Neural cell (in vitro differentiated cells): ENCODE results near the gene GAA. TPM values are rescaled to one million over a fixed set of nuclear protein-coding genes. Genes with fewer than 3 reads are reported as not detected.

ENCODE experiments used
- H2AFZ ChIP-seq: fragments of 200-600, 300-800 bp; sonication (generic), shearing (Covaris generic); 2 replicates; pipeline ENCODE4 v1.6.0; 2014; ENCODE audit warnings: low read depth, mild to moderate bottlenecking, antibody characterized with exemption, low read length, moderate library complexity
- H3F3A ChIP-seq: fragments of 200-600 bp; shearing (Covaris generic); 2 replicates; pipeline ENCODE4 v1.6.1; 2016; ENCODE audit warnings: mild to moderate bottlenecking, moderate library complexity, mixed read lengths, antibody characterized with exemption, low read length; ENCODE audit not compliant: insufficient read depth, poor library complexity, severe bottlenecking
- H3K27ac ChIP-seq: fragments of 200-600, 300-800 bp; sonication (generic), shearing (Covaris generic); 2 replicates; pipeline ENCODE4 v1.5.1; 2014; ENCODE audit warnings: mild to moderate bottlenecking, low read length, moderate library complexity
- H3K27me3 ChIP-seq: fragments of 300-800, 200-600 bp; sonication (generic), shearing (Covaris generic); 2 replicates; pipeline ENCODE4 v1.6.0; 2014; ENCODE audit warnings: mild to moderate bottlenecking, low read depth, low read length, moderate library complexity; ENCODE audit not compliant: insufficient read depth
- H3K36me3 ChIP-seq: fragments of 300-800, 200-600 bp; sonication (generic), shearing (Covaris generic); 2 replicates; pipeline ENCODE4 v1.5.1; 2014; ENCODE audit warnings: mild to moderate bottlenecking, antibody characterized with exemption, low read length, moderate library complexity; ENCODE audit not compliant: insufficient read depth
- H3K4me2 ChIP-seq: fragments of 300-800, 200-600 bp; sonication (generic), shearing (Covaris generic); 2 replicates; pipeline ENCODE4 v1.6.0; 2014; ENCODE audit warnings: mild to moderate bottlenecking, low read length
- H3K4me3 ChIP-seq: fragments of 300-800, 200-600 bp; sonication (generic), shearing (Covaris generic); 2 replicates; pipeline ENCODE4 v1.5.1; 2014; ENCODE audit warnings: mild to moderate bottlenecking, low read length, moderate library complexity
- H3K79me2 ChIP-seq: fragments of 200-600 bp; shearing (Covaris generic); replicated peaks from 2 replicates; pipeline ENCODE4 v1.6.0; 2014; ENCODE audit warnings: mild to moderate bottlenecking, low read length, moderate library complexity; ENCODE audit not compliant: insufficient read depth
- H3K9ac ChIP-seq: fragments of 300-800, 200-600 bp; sonication (generic), shearing (Covaris generic); 2 replicates; pipeline ENCODE4 v1.6.1; 2016; ENCODE audit warnings: mild to moderate bottlenecking, low read length, mixed read lengths
- H3K9me2 ChIP-seq: fragments of 200-600 bp; shearing (Covaris generic); 2 replicates; pipeline ENCODE4 v1.6.1; 2016; ENCODE audit warnings: mild to moderate bottlenecking, low read length, mixed read lengths; ENCODE audit not compliant: insufficient read depth
- H3K9me3 ChIP-seq: fragments of 200-600, 300-800 bp; sonication (generic), shearing (Covaris generic); 2 replicates; pipeline ENCODE4 v1.6.1; 2016; ENCODE audit warnings: mild to moderate bottlenecking, mixed run types, low read length, moderate library complexity, mixed read lengths
- H4K20me1 ChIP-seq: fragments of 200-600 bp; shearing (Covaris generic); 2 replicates; pipeline ENCODE4 v1.6.1; 2016; ENCODE audit warnings: mild to moderate bottlenecking, mixed run types; ENCODE audit not compliant: insufficient read depth
- CTCF ChIP-seq: fragments of 450-650 bp; IDR thresholded peaks from 2 replicates; pipeline ENCODE4 v1.5.1; 2014; ENCODE audit warnings: antibody characterized with exemption, mild to moderate bottlenecking, moderate library complexity; ENCODE audit not compliant: poor library complexity, severe bottlenecking
- EP300 ChIP-seq: fragments of 450-650 bp; conservative IDR thresholded peaks from 2 replicates; pipeline ENCODE4 v1.6.1; 2014; ENCODE audit warnings: antibody characterized with exemption, mild to moderate bottlenecking, moderate library complexity; ENCODE audit not compliant: poor library complexity, severe bottlenecking
- EZH2 ChIP-seq: fragments of 200-600, 300-800 bp; shearing (Covaris generic), sonication (generic); IDR thresholded peaks from 2 replicates; pipeline ENCODE4 v1.6.1; 2014; ENCODE audit warnings: antibody characterized with exemption, low read length, borderline replicate concordance, mild to moderate bottlenecking; ENCODE audit not compliant: insufficient read depth, poor library complexity, severe bottlenecking
- MXI1 ChIP-seq: fragments of 450-650 bp; conservative IDR thresholded peaks from 2 replicates; pipeline ENCODE4 v1.6.1; 2014; ENCODE audit warnings: antibody characterized with exemption, mild to moderate bottlenecking; ENCODE audit not compliant: poor library complexity, severe bottlenecking
- POLR2AphosphoS5 ChIP-seq: IDR thresholded peaks from 2 replicates; pipeline ENCODE4 v1.6.1; 2012
- RAD21 ChIP-seq: fragments of 450-650 bp; conservative IDR thresholded peaks from 2 replicates; pipeline ENCODE4 v1.6.1; 2014; ENCODE audit warnings: antibody characterized with exemption, mild to moderate bottlenecking, moderate library complexity
- REST ChIP-seq: IDR thresholded peaks from 2 replicates; pipeline ENCODE4 v1.6.1; 2012; ENCODE audit warnings: borderline replicate concordance
- SMC3 ChIP-seq: fragments of 450-650 bp; conservative IDR thresholded peaks from 2 replicates; pipeline ENCODE4 v1.6.1; 2014; ENCODE audit warnings: antibody characterized with exemption, mild to moderate bottlenecking, moderate library complexity; ENCODE audit not compliant: poor library complexity
- TAF1 ChIP-seq: IDR thresholded peaks from 2 replicates; pipeline ENCODE4 v1.6.1; 2012; ENCODE audit warnings: low read depth
- polyA plus RNA-seq: library from polyadenylated mRNA; depleted of rRNA; stranded (reverse); fragments of >200 nt; gene quantifications from 2 replicates; pipeline ENCODE4 v1.2.3, GENCODE V29; 2014

GAA gene
- polyA plus RNA-seq, 1 donor from 2014 or later: 58.9 TPM

- no peak for TF ChIP-seq EZH2
- TF ChIP-seq SMC3: no peak
These were observed 37.4 kb upstream of the GAA start (continued) for GRCh38 chr17:80063830-80064585.

- Histone ChIP-seq H3K79me2 (no peaks in the 10 kb centered on the region), H3K27ac (no peak overlapping the region), H4K20me1 (no peaks in the 10 kb centered on the region), H3K4me2 (no peak overlapping the region), H3F3A (no peaks in the 10 kb centered on the region), H3K27me3 (no peaks in the 10 kb centered on the region), H3K9me3 (no peaks in the 10 kb centered on the region), H3K36me3 (no peaks in the 10 kb centered on the region), H3K4me3 (no peak overlapping the region), H3K9ac (no peak overlapping the region), H3K9me2 (no peaks in the 10 kb centered on the region), H2AFZ (no peak overlapping the region)
- no peak for TF ChIP-seq SMC3
- no peak for TF ChIP-seq MXI1
These were observed 36.7 kb upstream of the GAA start for GRCh38 chr17:80064696-80065095.

GRCh38 chr17:80065478-80066170, 35.8 kb upstream of the GAA start:
- Histone ChIP-seq H3K9me2 (no peaks in the 10 kb centered on the region), H3K27me3 (no peaks in the 10 kb centered on the region), H3K27ac (no peak overlapping the region), H4K20me1 (no peaks in the 10 kb centered on the region), H3F3A (no peaks in the 10 kb centered on the region), H3K4me3 (no peak overlapping the region), H3K79me2 (no peaks in the 10 kb centered on the region), H2AFZ (no peak overlapping the region), H3K36me3 (no peaks in the 10 kb centered on the region), H3K4me2 (no peak overlapping the region), H3K9ac (no peak overlapping the region), H3K9me3 (no peaks in the 10 kb centered on the region)
- TF ChIP-seq EP300 (no peak), MXI1 (no peak), REST (no peak), TAF1 (no peak), CTCF (no peak), RAD21 (no peak), POLR2AphosphoS5 (no peak), EZH2 (no peak), SMC3 (no peak)
